Activated CD4-positive, CD25-positive, alpha-beta regulatory T cell treated with anti-CD3 and anti-CD28 coated beads, Interleukin-2, amount 50 U/mL, for 72 hours (primary cell): ENCODE measurements around the gene SIGLEC12.
"Not testable (repeated sequence)": the region's sequence is repeated elsewhere in the genome, so short reads cannot be mapped to it uniquely, and the experiment has no call there.

ENCODE experiments used
- DNase-seq: peaks from one replicate; pipeline ENCODE4 v3.0.0; 2021

SIGLEC12 gene

GRCh38 chr19:51479531-51480331 is 21.9 kb downstream of the SIGLEC12 start:
- DNase-seq, result no peak

GRCh38 chr19:51478381-51479234 is 23.0 kb downstream of the SIGLEC12 start, which contains the start of gene CEACAM18:
Gene CEACAM18 (plus strand): TSS chr19:51478539.
- DNase-seq, result no peak

DNA sequence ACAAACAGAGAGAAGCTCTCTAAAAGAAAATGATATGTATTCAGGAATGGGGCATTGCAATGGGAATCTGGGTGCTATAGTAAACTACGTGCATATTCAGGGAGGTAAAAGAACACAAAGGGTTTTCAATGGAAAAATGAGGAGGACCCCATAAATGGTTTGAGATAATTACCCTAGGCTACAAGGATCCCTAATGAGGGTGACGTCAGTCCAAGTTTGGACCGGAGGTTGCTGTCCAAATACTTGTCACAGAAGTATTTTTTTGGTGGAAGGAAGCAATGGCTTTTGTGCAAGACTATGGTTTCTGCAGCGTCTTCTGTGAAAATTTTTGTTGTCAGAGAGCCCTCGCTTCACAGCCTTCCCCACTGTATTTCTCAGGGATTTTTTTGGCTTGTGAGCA is 24.3 kb downstream of the SIGLEC12 start:
- no peak for DNase-seq

- no peak for DNase-seq
These were observed 25.4 kb downstream of the SIGLEC12 start for GRCh38 chr19:51476164-51476563.

GRCh38 chr19:51473009-51473707 is 28.4 kb downstream of the SIGLEC12 start:
- peak; percentile 87 for DNase-seq

GRCh38 chr19:51472607-51473006 is 29.0 kb downstream of the SIGLEC12 start:
- no peak for DNase-seq

GRCh38 chr19:51471527-51471926 is 30.1 kb downstream of the SIGLEC12 start:
- no peak for DNase-seq

GRCh38 chr19:51470966-51471365 is 30.6 kb downstream of the SIGLEC12 start:
- DNase-seq, result no peak

GRCh38 chr19:51469629-51470028 is 32.0 kb downstream of the SIGLEC12 start:
- DNase-seq, result no peak

DNA sequence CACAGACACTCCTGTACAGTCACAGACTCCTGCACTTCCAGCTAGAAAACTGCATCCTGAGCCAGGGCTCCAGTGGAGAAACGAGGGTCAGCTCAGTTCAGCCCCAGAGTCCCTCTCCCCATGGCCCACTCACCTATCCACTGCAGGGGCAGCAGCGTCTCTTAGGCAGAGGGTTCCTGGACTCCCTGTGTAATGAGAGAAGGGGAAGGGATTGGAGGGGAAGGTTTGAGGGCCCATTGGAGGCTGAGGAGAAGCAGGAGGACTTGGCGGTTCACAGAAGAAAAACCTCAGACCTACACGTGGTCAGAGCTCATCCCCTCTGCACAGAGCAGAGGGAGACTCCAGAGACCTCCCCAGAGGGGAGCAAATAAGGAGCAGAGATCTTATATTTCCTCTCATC is 32.4 kb downstream of the SIGLEC12 start:
- DNase-seq, result no peak

DNA sequence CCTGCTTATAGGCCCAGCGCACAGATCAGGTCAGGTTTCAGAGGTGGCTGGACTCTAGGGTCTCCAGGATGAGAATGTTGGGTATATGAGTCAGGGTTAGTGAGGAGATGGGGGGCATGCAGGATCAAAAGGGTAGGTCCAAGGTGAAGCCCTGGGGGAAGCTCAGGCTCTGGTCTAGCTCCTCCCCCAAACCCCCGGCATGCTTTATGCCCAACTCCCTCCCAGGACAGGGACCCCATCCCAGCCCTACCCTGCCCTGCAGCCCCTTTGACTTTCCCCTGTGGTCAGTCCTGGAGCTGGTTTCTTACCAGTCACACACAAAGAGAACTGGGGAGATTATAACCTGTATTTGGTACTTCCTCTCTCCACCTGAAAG is 33.1 kb downstream of the SIGLEC12 start:
- no peak for DNase-seq

GRCh38 chr19:51467864-51468544 is 33.6 kb downstream of the SIGLEC12 start:
- DNase-seq, result no peak

DNA sequence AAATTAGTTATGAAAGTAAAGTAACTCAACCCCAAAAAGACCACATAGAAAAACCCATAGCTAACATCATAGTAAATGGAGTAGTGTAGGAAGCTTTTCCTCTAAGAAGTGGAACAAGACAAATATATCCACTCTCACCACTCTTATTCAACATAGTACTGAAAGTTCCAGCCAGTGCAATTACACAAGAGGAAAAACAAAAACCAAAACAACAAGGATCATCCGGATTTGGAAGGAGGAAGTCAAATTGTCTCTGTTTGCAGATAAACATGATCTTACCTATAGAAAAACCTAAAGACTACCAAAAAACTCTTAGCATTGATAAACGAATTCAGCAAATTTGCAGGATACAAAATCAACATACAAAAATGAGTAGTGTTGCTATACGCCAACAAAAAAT is 34.9 kb downstream of the SIGLEC12 start:
- DNase-seq, result no peak

GRCh38 chr19:51463976-51464581 is 37.5 kb downstream of the SIGLEC12 start:
- not testable (repeated sequence) for DNase-seq

GRCh38 chr19:51462681-51463080 is 38.9 kb downstream of the SIGLEC12 start:
- DNase-seq, result no peak

DNA sequence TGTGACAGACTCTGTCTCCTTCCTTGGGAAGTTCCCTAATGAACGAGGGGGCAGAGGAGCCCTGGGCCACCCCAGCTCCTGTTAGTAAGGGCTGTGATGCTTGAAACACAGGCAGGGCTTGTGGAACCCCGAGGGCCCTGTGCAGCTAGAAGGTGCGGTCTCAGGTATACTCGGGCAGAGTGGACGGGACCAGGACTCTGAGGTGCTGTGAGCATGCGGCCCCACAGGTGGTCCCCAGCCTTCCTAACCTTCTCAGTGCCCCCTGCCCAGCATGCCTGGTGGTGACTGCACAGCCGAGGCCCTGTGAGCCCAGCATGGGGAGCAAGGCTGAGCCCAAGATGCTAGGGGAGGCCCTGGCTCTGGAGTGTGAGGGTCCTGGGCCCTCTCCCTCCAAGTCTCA is 39.3 kb downstream of the SIGLEC12 start:
- DNase-seq, result no peak

DNA sequence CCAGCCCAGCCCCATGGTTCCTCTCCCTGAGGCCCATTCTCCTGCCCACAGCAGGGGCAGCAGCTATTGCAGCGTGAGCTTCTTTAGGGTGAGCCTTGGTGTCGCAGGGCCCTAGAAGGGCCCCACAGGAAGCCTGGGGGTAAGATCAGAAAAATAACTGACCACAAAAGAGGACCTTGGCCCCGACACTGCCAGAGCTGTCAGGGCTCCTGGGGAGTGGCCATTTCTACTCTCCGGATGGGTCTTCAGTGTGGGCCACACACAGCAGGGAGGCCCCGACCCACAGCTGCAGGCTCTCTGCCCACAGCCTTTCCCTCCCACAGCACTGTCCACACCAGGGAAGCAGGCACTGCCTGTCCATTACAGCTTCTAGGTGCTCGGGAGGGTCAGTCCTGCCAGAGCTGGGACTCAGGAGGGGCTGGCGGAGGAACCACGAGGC is 39.9 kb downstream of the SIGLEC12 start:
- peak; percentile 29 for DNase-seq

- DNase-seq, result peak; percentile 15
These were observed 41.2 kb downstream of the SIGLEC12 start for GRCh38 chr19:51460164-51460992.

- no peak for DNase-seq
These were observed 42.6 kb downstream of the SIGLEC12 start for GRCh38 chr19:51458899-51459505.

DNA sequence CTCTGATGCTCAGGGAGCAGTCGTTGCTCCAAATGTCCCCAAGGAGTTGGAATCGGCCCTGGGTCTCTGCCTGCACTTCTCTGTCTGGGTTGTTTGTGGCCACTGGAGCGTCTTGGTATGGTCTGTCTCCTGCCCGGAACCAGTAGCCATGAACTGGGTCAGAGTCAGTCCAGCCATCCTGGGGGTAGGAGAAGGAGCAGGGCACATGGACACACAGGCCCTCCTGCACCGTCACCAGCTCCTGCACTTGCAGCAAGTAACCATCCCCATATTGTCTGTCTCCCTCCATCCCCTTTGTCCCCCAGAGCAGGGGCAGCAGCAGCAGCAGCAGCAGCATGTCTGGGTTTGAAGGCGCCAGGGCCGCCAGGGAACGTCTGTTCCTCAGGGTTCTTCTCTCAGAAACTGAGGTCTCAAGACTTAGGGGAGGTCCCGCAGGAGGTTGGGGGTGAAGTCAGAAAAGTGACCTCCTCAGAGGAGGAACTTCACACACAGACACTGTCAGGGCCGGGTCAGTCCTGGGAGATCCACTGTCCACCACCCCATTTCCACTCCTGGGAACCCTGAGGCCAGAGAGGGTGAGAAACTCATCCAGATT is 43.5 kb downstream of the SIGLEC12 start, which contains the start of gene SIGLEC8:
SIGLEC8 (minus strand) TSS at position 404 of the 595 bp plus-strand sequence; CDS start at position 337, 67 bp downstream.
- DNase-seq, result no peak
